HUDEP-2 (cell line): ENCODE data around the gene CFAP52.
"Not testable (repeated sequence)": the region's sequence is repeated elsewhere in the genome, so short reads cannot be mapped to it uniquely, and the experiment has no call there.

Experiments
- DNase-seq, 76 experiments: peaks; one replicate each; lab custom pipeline; 2025; ENCODE audit not compliant: unreplicated experiment in 76 of 76; lab: John Stamatoyannopoulos, UW

The CFAP52 gene, protein sequence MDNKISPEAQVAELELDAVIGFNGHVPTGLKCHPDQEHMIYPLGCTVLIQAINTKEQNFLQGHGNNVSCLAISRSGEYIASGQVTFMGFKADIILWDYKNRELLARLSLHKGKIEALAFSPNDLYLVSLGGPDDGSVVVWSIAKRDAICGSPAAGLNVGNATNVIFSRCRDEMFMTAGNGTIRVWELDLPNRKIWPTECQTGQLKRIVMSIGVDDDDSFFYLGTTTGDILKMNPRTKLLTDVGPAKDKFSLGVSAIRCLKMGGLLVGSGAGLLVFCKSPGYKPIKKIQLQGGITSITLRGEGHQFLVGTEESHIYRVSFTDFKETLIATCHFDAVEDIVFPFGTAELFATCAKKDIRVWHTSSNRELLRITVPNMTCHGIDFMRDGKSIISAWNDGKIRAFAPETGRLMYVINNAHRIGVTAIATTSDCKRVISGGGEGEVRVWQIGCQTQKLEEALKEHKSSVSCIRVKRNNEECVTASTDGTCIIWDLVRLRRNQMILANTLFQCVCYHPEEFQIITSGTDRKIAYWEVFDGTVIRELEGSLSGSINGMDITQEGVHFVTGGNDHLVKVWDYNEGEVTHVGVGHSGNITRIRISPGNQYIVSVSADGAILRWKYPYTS

GRCh38 chr17:9576521-9577372 lies at the start of gene CFAP52:
Gene CFAP52 (plus strand): TSS chr17:9576642. CDS start chr17:9576696, 54 bp downstream.
- peak in 71 of 76 experiments; percentile 6 to 80 (median 61) for DNase-seq

DNA sequence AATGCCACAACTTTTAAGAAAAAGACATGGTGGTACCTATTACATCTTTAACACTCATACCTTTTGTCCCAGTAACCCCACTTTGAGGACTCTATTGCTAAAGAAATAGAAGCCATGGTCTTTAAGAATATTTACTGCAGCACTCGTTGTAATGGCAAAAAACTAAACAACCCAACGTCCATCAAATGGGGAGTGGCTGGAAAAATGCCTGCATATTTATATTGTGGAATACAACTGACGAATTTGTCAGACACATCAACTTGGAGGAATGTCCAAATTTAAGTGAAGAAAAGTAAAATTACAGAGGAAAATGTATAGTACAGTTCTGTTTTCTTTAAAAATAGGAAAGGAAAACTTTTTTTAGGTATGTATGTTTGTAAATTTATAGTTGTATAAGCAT lies 48.7 kb upstream of the CFAP52 start:
- DNase-seq: no peak

DNA sequence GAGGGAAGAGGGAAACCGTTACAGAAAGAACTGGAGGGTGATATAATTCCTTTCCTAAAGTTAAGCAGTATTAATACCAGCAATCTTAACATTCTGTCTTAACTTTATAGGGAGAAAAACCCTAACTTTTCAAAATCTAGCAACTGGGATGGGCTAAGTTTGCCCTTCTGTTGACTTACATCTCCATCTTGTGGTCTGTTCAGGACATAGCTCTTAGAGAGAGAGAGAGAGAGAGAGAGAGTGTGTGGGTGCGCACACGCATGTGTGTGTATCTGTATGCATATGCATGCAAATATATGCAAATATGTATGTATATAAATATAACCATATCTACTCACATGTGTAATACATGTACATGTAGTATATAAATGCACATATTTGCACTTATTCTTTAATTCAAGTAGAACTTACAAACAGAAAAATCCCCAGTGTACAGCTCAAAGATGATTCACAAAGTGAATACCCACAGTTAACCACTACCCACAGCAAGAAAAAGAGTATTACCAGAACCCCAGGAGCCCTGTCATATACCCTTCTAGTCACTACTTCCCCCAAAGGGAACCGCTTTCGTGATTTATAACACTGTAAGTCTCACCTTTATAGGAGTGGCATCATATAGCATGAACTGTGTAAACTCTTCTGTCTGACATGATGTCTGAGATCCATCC lies 47.3 kb upstream of the CFAP52 start:
- DNase-seq: peak in 1 of 76 experiments; percentile 3

DNA sequence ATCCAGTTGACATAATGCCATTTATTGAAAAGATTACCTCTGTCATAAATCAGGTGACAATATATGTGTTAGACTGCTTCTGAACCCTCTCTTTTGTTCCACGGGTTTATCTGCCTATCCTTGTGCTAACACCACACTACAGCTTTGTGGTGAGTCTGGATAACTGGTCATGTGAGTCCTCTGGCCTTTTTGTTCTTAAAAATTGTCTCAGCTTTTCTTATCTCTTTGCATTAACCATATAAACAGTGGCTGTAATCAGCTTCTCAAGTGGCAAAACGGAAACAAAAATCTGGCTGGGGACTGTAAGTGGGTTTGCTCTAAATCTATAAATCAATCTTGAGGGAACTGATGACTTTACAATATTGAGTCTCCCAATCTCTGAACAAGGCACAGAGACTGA lies 45.4 kb upstream of the CFAP52 start:
- peak in 24 of 76 experiments; percentile 2 to 49 (median 22) for DNase-seq

DNA sequence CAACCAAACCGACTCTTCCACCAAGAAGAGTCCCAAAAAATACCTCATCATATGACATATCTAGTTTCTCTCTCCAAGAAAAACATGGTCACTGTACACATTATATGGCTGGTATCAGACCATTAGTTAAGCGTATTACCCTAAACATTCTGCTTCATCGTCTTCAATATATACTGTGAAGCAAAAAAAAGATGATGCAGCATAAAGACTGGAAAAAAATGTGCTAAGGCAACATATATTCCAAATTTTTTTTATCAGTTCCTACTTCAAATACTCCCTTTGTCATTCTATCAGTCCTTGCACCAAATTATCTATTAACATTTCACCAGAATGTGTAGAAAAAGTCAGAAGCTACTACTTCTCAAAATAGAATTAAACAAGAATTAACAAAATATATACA lies 43.7 kb upstream of the CFAP52 start:
- no peak for DNase-seq

DNA sequence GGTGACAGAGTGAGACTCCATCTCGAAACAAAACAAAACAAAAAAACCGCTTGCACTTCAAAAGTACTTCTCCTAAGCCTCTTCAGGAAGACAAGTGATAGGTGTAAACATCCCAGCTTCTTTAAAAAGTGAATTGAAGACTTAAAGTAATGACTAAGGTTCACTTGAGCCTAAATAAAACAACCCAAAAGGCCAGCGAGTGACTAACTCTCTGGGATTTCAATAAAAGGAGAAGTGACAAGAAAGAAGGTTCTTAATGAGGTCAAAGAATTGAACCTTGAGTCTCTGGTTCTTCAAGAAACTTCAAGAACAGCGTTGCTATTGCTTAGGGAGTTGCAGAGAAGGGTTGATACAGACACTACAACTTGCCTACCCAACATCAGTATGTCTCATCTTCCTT lies 43.0 kb upstream of the CFAP52 start:
- DNase-seq: no peak

DNA sequence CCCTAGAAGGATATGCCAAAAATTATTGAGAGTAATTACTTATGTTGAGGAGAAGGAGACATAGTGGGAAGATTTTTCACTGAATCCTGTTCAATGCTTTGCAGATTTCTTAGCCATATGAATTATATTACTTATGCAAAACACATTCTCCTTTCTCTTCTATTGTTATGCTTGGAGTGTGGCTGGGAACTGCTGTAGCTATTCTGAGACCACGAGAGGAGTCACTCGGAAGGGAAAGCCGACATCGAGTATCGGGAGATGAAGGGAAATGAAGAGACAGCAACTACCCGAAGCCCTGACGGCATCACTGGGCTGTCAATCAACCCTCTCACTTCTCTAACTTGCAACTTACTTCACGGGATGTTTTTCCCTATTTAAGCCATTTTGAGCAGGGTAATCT lies 40.4 kb upstream of the CFAP52 start:
- DNase-seq: no peak

GRCh38 chr17:9537177-9537776 lies 39.2 kb upstream of the CFAP52 start:
- DNase-seq: no peak

DNA sequence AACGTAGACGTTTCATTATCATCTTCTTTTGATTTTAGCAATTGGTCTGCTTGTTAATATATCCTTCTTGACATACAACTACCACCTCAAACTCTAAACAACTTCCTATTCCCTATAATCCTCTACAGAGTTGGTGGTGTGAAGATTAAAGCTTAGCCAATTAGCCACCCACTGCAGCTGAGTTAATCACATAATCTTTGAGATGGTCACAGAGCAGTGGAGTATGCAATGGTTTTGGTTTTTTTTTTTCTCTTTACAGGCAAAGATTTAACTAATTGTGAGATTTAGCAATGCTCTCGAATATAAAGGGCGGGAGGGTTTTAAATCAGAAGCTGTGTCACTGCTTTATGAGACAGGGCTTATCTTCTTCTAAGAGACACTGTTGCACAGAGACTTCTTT lies 37.8 kb upstream of the CFAP52 start:
- DNase-seq: no peak

DNA sequence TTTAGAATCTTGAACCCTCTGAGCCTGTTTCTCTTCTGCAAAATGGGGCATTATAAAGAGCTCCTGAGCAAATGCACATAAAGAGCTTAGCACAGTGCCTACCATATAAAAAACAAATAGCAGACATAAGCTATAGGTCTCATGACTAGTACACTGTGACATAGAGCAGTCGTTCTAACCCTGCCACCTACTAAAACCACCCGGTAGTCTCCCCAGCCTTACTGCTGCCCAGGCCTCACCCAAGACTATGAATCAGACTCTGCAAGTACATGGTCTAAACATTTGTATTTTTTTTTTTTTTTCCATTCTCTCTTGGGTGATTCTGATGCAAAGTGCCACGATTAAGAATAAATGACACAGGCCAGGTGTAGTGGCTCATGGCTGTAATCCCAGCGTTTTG lies 34.7 kb upstream of the CFAP52 start:
- no peak for DNase-seq

DNA sequence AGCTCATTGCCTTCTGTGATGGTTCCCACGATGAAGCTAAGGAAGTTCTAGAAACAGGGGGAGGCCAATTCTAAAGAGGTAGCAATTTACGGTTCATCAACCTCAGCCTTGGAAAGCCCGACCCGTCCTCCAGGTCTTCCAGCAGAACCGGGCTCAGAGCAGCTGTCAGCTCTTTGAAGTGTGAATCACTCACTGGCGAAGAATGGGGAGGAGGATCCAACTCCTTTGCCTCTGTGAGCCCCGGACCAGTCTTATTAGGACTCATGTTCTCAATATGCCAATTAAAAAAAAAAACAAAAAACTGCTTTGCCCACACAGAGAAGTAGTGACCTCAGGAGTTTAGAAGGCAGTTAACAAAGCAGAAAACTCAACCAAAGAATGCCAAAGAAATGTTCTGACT lies 32.2 kb upstream of the CFAP52 start:
- DNase-seq: no peak

DNA sequence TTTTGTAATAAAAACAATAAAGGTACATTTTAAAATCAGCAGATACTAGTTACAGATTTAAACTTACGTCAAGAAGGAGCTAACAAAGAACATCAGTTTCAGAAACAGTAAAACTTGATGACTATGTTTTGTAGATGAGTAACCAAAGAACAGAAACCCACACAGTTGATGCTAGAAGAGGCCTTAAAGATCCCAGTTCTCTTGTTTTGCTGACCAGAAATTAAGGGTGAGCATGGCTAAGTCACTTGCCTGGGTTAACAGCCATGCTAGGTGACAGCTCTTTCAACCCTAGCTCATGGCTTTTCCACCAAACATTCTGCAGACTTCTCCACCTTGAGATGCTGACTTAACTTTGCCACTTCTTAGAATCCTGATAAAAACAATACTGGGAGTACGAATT lies 27.2 kb upstream of the CFAP52 start:
- DNase-seq: no peak

DNA sequence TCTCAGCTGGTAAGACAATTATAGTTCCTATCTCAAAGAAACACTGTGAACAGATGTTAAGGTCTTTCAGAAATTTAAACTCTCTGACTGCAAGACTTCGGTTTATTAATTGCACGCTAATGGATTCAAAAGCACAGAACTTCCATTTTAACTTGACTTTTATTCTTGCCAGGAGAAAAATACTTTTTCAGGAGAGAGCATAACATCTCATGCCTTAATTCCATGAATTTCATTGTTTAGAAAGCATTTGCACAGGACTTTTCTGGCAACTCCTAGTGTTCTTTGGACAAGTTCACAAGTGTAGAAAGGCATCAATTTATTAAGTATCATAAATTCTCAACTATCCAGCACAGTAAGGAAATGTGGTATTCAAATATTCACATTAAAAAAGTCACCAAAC lies 23.3 kb upstream of the CFAP52 start:
- no peak for DNase-seq

- DNase-seq: no peak
Observed at GRCh38 chr17:9553596-9553995, 22.8 kb upstream of the CFAP52 start.

GRCh38 chr17:9554715-9555114 lies 21.7 kb upstream of the CFAP52 start:
- peak in 57 of 76 experiments; percentile 2 to 66 (median 34) for DNase-seq

DNA sequence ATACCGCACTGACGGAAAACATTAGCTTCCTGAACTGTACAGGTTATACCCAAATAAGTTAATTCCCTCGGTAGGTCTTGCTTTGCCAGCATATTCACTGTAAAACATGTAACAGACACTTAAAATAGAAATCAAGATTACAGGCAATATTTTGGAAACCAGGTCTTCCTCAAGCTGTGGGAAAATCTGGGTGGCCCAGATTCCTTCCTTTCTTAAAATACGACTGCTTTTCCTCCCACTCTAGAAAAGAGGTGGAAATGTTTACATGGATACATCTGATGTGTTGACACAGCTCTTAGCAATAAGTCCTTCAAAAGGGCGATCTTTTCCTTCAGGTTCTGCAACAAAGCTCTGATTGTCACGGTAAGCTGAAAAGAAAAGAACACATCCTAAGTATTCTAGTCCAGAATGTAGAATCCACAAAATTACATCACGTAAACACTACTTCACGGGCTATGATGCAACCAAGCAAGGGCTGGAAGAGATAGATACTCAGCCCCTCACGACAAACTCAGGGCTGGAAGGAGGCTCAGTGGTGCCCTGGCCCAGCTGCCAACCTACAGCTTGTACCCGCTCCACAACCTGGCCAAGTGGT lies 19.2 kb upstream of the CFAP52 start:
- DNase-seq: no peak

DNA sequence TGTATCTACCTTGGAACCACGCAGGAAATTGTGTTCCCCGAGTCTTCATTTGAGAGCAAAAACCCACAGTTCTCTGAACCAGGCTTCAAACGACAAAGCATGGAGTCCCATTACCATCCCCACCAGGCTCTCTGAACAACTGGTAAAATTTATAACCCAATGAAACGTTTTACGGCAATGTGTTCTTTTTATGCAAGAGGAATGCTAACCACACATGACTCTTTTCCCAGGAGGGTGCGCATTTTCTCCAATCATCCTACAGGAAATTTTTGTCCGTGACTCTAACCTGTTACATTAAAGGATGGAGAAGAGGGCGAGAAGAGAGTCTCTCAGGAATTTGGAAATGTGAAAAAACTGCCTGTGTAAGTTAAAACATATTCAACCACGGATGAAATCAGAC lies 18.6 kb upstream of the CFAP52 start:
- no peak for DNase-seq

DNA sequence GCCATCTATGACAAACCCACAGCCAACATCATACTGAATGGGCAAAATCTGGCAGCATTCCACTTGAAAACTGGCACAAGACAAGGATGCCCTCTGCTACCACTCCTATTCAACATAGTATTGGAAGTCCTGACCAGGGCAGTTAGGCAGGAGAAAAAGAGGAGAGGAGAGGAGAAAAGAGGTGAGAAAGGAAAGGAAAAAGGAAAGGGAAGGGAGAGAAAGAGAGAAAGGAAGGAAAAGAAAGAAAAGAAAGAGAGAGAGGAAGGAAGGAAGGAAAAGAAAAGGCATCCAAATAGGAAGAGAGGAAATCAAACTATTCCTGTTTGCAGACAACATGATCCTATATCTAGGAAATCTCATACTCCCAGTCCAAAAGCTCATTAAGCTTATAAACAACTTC lies 12.3 kb upstream of the CFAP52 start:
- no peak for DNase-seq

DNA sequence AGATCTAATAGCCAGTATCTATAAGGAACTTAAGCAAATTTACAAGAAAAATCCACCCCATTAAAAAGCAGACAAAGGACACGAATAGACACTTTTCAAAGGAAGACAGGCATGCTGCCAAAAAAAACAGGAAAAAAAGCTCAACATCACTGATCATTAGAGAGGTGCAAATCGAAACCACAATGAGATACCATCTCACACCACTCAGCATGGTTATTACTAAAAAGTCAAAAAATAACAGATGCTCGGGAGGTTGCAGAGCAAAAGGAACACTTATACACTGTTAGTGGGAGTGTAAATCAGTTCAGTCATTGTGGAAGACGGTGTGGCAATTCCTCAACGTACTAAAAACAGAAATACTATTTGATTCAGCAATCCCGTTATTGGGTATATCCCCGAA lies 10.4 kb upstream of the CFAP52 start:
- no peak for DNase-seq

DNA sequence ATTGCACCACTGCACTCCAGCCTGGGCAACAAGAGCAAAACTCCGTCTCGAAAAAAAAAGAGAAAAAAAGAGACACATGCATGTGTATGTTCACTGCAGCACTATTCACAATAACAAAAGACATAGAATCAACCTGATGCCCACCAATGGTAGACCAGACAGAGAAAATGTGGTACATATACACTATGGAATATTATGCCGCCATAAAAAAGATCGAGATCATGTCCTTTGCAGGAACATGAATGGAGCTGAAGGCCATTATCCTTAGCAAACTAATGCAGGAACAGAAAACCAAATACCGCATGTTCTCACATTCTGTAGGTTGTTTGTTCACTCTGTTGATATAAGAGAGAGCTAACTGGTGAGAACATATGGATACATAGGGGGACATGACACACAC lies 9.7 kb upstream of the CFAP52 start:
- DNase-seq: not testable (repeated sequence)
